Epithelial cell of esophagus (primary cell): ENCODE data around the gene SERPINB11.
"Not testable (repeated sequence)": the region's sequence is repeated elsewhere in the genome, so short reads cannot be mapped to it uniquely, and the experiment has no call there.

Experiments used
- DNase-seq: peaks from one replicate; pipeline ENCODE4 v3.0.0; 2010; ENCODE audit warnings: low read depth
- H3K4me3 ChIP-seq: 2 replicates; pipeline ENCODE4 v1.5.1; 2011; ENCODE audit warnings: mild to moderate bottlenecking, low read length, control low read depth
- TF ChIP-seq, protein P1 (sequence below): IDR thresholded peaks from 2 replicates; pipeline ENCODE4 v1.5.1; 2011; ENCODE audit warnings: low read depth, mild to moderate bottlenecking, low read length, control low read depth, inconsistent platforms; ENCODE audit not compliant: insufficient read depth; ENCODE audit errors: missing control alignments

SERPINB11 gene

DNA sequence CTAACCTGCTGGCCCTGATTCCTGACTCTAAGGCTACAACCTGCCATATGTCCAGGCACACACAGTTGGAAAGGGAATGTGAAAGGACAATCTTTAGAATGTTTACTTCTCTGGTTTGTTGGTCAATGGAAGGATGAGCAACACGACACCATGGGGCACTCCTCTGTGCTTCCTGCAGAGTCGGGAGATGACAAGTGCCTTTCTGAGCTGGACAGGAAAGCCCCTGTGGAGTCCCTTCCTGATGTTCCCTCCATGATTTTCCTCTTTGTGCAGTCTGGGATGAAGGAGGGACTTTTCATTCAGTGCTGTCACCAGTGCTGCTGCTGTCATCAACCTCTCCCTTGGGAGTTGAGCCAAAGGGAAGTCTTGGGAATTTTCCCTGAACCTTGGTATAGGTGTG, 49.9 kb downstream of the SERPINB11 start:
- TF ChIP-seq, protein P1, sequence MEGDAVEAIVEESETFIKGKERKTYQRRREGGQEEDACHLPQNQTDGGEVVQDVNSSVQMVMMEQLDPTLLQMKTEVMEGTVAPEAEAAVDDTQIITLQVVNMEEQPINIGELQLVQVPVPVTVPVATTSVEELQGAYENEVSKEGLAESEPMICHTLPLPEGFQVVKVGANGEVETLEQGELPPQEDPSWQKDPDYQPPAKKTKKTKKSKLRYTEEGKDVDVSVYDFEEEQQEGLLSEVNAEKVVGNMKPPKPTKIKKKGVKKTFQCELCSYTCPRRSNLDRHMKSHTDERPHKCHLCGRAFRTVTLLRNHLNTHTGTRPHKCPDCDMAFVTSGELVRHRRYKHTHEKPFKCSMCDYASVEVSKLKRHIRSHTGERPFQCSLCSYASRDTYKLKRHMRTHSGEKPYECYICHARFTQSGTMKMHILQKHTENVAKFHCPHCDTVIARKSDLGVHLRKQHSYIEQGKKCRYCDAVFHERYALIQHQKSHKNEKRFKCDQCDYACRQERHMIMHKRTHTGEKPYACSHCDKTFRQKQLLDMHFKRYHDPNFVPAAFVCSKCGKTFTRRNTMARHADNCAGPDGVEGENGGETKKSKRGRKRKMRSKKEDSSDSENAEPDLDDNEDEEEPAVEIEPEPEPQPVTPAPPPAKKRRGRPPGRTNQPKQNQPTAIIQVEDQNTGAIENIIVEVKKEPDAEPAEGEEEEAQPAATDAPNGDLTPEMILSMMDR = no peak
- no peak for DNase-seq
- H3K4me3 ChIP-seq = no peak overlapping the region

DNA sequence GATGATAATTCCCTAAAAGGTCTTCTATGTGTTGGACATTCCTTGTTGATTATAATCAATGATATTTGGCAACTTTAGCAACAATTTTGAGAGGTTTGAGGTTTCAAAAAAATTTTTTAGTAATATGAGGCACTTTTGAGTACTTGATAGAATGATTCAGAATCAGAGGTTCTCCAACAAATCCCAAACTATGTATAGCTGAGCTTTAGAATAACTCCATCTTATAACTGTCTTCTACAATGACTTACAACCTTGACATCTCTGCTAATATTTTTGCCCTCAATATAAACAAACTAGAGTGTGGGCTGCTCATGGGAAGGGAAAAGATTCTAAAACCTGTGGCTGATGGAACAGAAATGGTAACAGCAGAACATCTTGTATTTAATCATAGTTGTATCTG, 50.9 kb downstream of the SERPINB11 start:
- TF ChIP-seq, protein P1 = no peak
- DNase-seq = no peak

GRCh38 chr18:63757541-63757940, 54.8 kb downstream of the SERPINB11 start:
- H3K4me3 ChIP-seq = no peak overlapping the region
- TF ChIP-seq, protein P1 = no peak
- DNase-seq = no peak

More for the DNA sequence above, 50.9 kb downstream of the SERPINB11 start:
- no peak overlapping the region for H3K4me3 ChIP-seq

DNA sequence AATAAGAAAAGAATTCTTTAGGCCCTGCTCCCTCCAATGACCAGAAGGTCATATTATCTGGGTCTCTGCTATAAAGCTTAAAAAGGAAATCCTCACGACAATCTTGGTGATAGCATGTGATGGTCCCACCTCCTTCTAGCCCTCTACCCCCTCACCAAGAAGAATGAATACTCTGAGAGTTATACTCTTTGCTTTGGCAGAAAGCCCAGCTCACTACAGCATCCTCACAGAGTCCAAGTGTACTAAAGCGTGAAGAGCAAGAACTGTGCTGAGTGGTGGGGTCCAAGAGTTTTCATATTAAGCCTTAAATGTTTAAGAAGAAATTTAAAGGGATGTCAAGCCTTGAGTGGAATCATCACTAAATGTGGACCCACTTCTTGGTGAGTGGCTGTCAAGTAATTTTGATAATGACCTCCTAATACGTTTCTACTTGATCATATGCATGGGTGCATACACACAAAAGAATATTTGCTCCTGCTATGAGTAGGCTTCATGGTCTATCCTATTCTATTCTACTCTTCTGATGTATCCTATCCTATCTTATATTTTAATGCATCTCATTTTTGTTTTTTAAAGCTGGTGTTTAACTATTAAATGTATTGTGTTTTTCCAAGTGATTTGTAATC, 56.0 kb downstream of the SERPINB11 start:
- no peak overlapping the region for H3K4me3 ChIP-seq
- TF ChIP-seq, protein P1 = no peak
- DNase-seq = no peak

- H3K4me3 ChIP-seq, DNase-seq: not testable (repeated sequence)
These were observed 57.0 kb downstream of the SERPINB11 start for GRCh38 chr18:63759786-63760185.

DNA sequence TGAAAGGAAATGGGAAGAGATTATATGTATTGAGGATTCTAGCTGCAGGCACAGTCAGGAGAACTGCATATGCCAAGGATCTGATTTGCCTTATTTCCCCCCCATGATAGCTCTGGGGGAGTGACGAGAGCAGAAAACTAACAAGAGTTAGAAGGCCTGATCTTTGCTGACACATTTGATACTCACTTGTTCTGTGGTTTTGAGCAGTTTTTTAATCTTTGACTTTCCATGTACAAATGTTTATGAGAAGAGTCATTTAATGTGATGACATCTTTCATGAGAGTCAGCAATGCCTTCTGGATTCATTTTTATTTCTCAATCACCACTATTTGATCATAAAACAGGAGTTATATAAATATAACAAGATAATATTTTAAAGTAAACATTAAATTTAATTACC, 59.8 kb downstream of the SERPINB11 start:
- TF ChIP-seq, protein P1 = no peak
- no peak overlapping the region for H3K4me3 ChIP-seq

DNA sequence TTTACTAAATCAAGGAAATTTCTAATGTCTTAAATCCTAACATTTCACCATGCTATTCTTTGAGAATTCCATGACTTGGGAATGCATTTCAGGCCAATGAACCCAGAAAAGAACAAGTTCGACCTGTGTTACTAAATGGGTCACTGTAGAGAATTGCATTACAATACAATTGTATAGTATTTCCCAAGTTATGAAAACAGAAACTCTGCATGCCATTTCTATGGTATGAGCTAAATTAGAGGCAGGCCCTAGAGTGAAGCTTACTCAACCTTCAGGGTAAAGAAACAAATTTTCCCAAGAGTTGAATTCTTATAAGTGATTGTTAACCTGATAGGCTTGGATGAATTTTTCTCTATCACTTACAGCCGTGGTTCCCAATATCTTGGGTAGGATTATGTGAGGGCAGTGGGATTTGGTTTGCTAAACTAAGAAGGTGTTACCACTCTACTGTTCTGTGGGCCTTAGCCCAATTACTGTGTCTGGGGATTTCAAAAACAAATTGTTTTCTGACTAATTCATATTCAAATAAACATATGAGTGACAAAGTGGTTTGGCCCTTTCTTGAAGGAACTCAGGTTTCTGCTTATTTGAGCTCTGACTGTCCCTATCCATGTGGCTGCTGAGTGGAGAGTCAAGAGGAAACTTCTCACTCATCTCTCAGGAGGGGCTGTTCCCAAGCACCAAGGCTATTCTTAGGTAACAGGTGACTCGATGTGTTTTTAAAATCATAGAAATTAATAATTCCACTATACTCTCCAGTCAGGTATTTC, 61.3 kb downstream of the SERPINB11 start:
- TF ChIP-seq, protein P1 = no peak
- no peak overlapping the region for H3K4me3 ChIP-seq
- peak; percentile 79 for DNase-seq

More for the DNA sequence above, 59.8 kb downstream of the SERPINB11 start:
- peak; percentile 86 for DNase-seq
